ENCODE results near the gene BCS1L. TPM values are rescaled to one million over a fixed set of nuclear protein-coding genes. Genes with fewer than 3 reads are reported as not detected.
A peak's percentile ranks its signal among the peaks of the same experiment; 100 is the strongest.

The BCS1L gene
- total RNA-seq, 5 donors from 2014 or later (not counting 1 experiment from before 2014, with no cell fraction given) = 31.4 to 71.1 (median 54.2) TPM

- DNase-seq = no peak
- no peaks in the 10 kb centered on the region for H3K36me3 Mint-ChIP-seq
- no peak for ATAC-seq (replicated peaks in 1 of 4)
- Histone ChIP-seq H3K27me3 (replicated peaks in 1 of 2; ENCODE audit: control insufficient read depth in 2 of 2, extremely low read depth in 1 of 2, insufficient read depth in 2 of 2, low read length in 1 of 2) (peaks cover 0 to 9% of the 10 kb centered on the region in 2 experiments), H3K4me3 (ENCODE audit: control insufficient read depth in 1 of 2, extremely low read depth in 1 of 2, low read length in 1 of 2) (no peak overlapping the region), H3K36me3 (ENCODE audit: control insufficient read depth in 2 of 2, extremely low read depth in 1 of 2, insufficient read depth in 1 of 2, low read length in 1 of 2) (no peaks in the 10 kb centered on the region), H3K9me3 (no peaks in the 10 kb centered on the region), H3K4me1 (ENCODE audit: control insufficient read depth in 1 of 2, extremely low read depth in 1 of 2, insufficient read depth in 2 of 2, low read length in 2 of 2) (peaks cover 6 to 21% of the 10 kb centered on the region in 2 experiments), H3K27ac (ENCODE audit: low read length) (no peak overlapping the region)
- ChIA-PET CTCF (interaction anchor here (0.6 to 0.8 kb wide), 4 partner anchors 20 to 180 kb away, joined by 3 to 11 read pairs (median 4); no protein-coding TSS in a partner anchor), POLR2A (interaction anchor here (0.6 to 0.7 kb wide), 2 partner anchors 21 to 417 kb away, joined by 5 to 11 read pairs; no protein-coding TSS in a partner anchor)
- H3K4me3 Mint-ChIP-seq = no peak overlapping the region
- H3K27ac Mint-ChIP-seq = no peak overlapping the region
- WGBS (ENCODE audit: insufficient coverage) = 86% methylated on average over 1 of the region's 4 CpGs
- H3K9me3 Mint-ChIP-seq = no peaks in the 10 kb centered on the region
- peaks cover 6 to 10% of the 10 kb centered on the region in 2 donors for H3K27me3 Mint-ChIP-seq
- H3K4me1 Mint-ChIP-seq = peaks cover 12 to 15% (median 13%) of the 10 kb centered on the region in 3 donors
These were observed 48.6 kb downstream of the BCS1L start for GRCh38 chr2:218708086-218708485.

GRCh38 chr2:218709908-218710307 is 50.4 kb downstream of the BCS1L start:
- 93% methylated on average over 4 of the region's 8 CpGs for WGBS (ENCODE audit: insufficient coverage)

GRCh38 chr2:218710334-218710686 is 50.8 kb downstream of the BCS1L start:
- H3K9me3 ChIP-seq = no peaks in the 10 kb centered on the region
- DNase-seq (no peak), ATAC-seq (replicated peaks in 1 of 4) (no peak)
- 87% methylated on average over 5 of the region's 14 CpGs for WGBS (ENCODE audit: insufficient coverage)
- Mint-ChIP-seq H3K4me3 (peak overlapping the region; percentile 92 to 98 (median 95)), H3K9me3 (no peaks in the 10 kb centered on the region), H3K27me3 (peaks cover 6 to 10% of the 10 kb centered on the region in 2 donors), H3K36me3 (no peaks in the 10 kb centered on the region), H3K4me1 (peaks cover 19 to 22% (median 21%) of the 10 kb centered on the region in 3 donors), H3K27ac (peak overlapping the region; percentile 23 to 86)
- no peaks in the 10 kb centered on the region for H3K36me3 ChIP-seq (ENCODE audit: control insufficient read depth in 2 of 2, extremely low read depth in 1 of 2, insufficient read depth in 1 of 2, low read length in 1 of 2)
- peaks cover 6 to 21% of the 10 kb centered on the region in 2 experiments for H3K4me1 ChIP-seq (ENCODE audit: control insufficient read depth in 1 of 2, extremely low read depth in 1 of 2, insufficient read depth in 2 of 2, low read length in 2 of 2)
- H3K4me3 ChIP-seq (ENCODE audit: control insufficient read depth in 1 of 2, extremely low read depth in 1 of 2, low read length in 1 of 2) = peak overlapping the region; percentile 30 to 64
- ChIA-PET CTCF (interaction anchor here (0.6 to 1.9 kb wide), 14 partner anchors 12 to 678 kb away, joined by 3 to 11 read pairs (median 4); partner anchors contain the start of genes AAMP (in 1 of the 2), BCS1L (in 1 of the 2), DNPEP (in 1 of the 2) and PNKD (in 1 of the 2)), POLR2A (interaction anchor here (0.6 to 0.7 kb wide), 3 partner anchors 51 to 166 kb away, joined by 3 to 6 read pairs (median 5); partner anchors contain the start of genes BCS1L (in 1 of the 2) and ZNF142 (in 1 of the 2))
- no peak overlapping the region for H3K27ac ChIP-seq (ENCODE audit: low read length)
- peaks cover 0 to 9% of the 10 kb centered on the region in 2 experiments for H3K27me3 ChIP-seq (replicated peaks in 1 of 2; ENCODE audit: control insufficient read depth in 2 of 2, extremely low read depth in 1 of 2, insufficient read depth in 2 of 2, low read length in 1 of 2)

More at GRCh38 chr2:218709908-218710307, 50.4 kb downstream of the BCS1L start:
- H3K27ac Mint-ChIP-seq = no peak overlapping the region
- Histone ChIP-seq H3K4me1 (ENCODE audit: control insufficient read depth in 1 of 2, extremely low read depth in 1 of 2, insufficient read depth in 2 of 2, low read length in 2 of 2) (peaks cover 6 to 21% of the 10 kb centered on the region in 2 experiments), H3K4me3 (ENCODE audit: control insufficient read depth in 1 of 2, extremely low read depth in 1 of 2, low read length in 1 of 2) (no peak overlapping the region), H3K27ac (ENCODE audit: low read length) (no peak overlapping the region), H3K27me3 (replicated peaks in 1 of 2; ENCODE audit: control insufficient read depth in 2 of 2, extremely low read depth in 1 of 2, insufficient read depth in 2 of 2, low read length in 1 of 2) (peaks cover 0 to 9% of the 10 kb centered on the region in 2 experiments), H3K9me3 (no peaks in the 10 kb centered on the region), H3K36me3 (ENCODE audit: control insufficient read depth in 2 of 2, extremely low read depth in 1 of 2, insufficient read depth in 1 of 2, low read length in 1 of 2) (no peaks in the 10 kb centered on the region)
- ChIA-PET POLR2A (interaction anchor here (0.6 to 0.7 kb wide), 2 partner anchors 50 to 165 kb away, joined by 3 to 5 read pairs; partner anchors contain the start of genes BCS1L (in 1 of the 2) and ZNF142 (in 1 of the 2)), CTCF (interaction anchor here (0.5 to 1.9 kb wide), 16 partner anchors 12 to 678 kb away, joined by 3 to 11 read pairs (median 4); partner anchors contain the start of genes AAMP (in 1 of the 2), BCS1L (in 1 of the 2), DNPEP (in 1 of the 2) and PNKD (in 1 of the 2))
- DNase-seq (peak in 1 of 35 experiments; percentile 7), ATAC-seq (replicated peaks in 1 of 4) (no peak)
- peaks cover 19 to 22% (median 21%) of the 10 kb centered on the region in 3 donors for H3K4me1 Mint-ChIP-seq
- H3K9me3 Mint-ChIP-seq = no peaks in the 10 kb centered on the region
- no peaks in the 10 kb centered on the region for H3K36me3 Mint-ChIP-seq
- peak overlapping the region in 1 of 3 donors; percentile 92 for H3K4me3 Mint-ChIP-seq
- peaks cover 6 to 10% of the 10 kb centered on the region in 2 donors for H3K27me3 Mint-ChIP-seq

GRCh38 chr2:218710687-218711549 is 51.4 kb downstream of the BCS1L start, which contains the start of gene TTLL4:
TSS of gene TTLL4 (plus strand) at chr2:218710835. CDS start at chr2:218737677, 26,842 bp downstream.
- Histone ChIP-seq H3K4me3 (ENCODE audit: control insufficient read depth in 1 of 2, extremely low read depth in 1 of 2, low read length in 1 of 2) (peak within 1 kb of the TSS; percentile 81 to 98), H3K9me3 (no peaks in the 10 kb centered on the region), H3K27me3 (replicated peaks in 1 of 2; ENCODE audit: control insufficient read depth in 2 of 2, extremely low read depth in 1 of 2, insufficient read depth in 2 of 2, low read length in 1 of 2) (peaks cover 0 to 6% of the 10 kb centered on the region in 2 experiments), H3K36me3 (ENCODE audit: control insufficient read depth in 2 of 2, extremely low read depth in 1 of 2, insufficient read depth in 1 of 2, low read length in 1 of 2) (no peaks in the 10 kb centered on the region), H3K27ac (ENCODE audit: low read length) (peak within 1 kb of the TSS; percentile 78), H3K4me1 (ENCODE audit: control insufficient read depth in 1 of 2, extremely low read depth in 1 of 2, insufficient read depth in 2 of 2, low read length in 2 of 2) (peaks cover 6 to 21% of the 10 kb centered on the region in 2 experiments)
- Mint-ChIP-seq H3K9me3 (no peaks in the 10 kb centered on the region), H3K27ac (peak within 1 kb of the TSS; percentile 86 to 87), H3K4me3 (peak within 1 kb of the TSS; percentile 92 to 98 (median 95)), H3K27me3 (peaks cover 5 to 9% of the 10 kb centered on the region in 2 donors), H3K36me3 (peaks cover 2% of the 10 kb centered on the region), H3K4me1 (peaks cover 19 to 22% (median 21%) of the 10 kb centered on the region in 3 donors)
- WGBS (ENCODE audit: insufficient coverage) = under 1% methylated on average over 72 of the region's 74 CpGs
- ChIA-PET POLR2A (interaction anchor here (0.6 to 0.7 kb wide), 4 partner anchors 51 to 485 kb away, joined by 3 to 6 read pairs (median 4); partner anchors contain the start of genes BCS1L (in 1 of the 2) and ZNF142 (in 1 of the 2)), CTCF (interaction anchor here (0.6 to 1.9 kb wide), 15 partner anchors 11 to 677 kb away, joined by 3 to 11 read pairs (median 4); partner anchors contain the start of genes AAMP (in 1 of the 2), BCS1L (in 1 of the 2), DNPEP (in 1 of the 2) and PNKD (in 1 of the 2))
- peak; percentile 97 to 100 (median 98) for ATAC-seq (replicated peaks in 1 of 4)
- DNase-seq = peak; percentile 95 to 99 (median 98)

GRCh38 chr2:218711550-218711929 is 52.1 kb downstream of the BCS1L start:
- peak in 1 of 35 experiments; percentile 14 for DNase-seq
- CTCF ChIA-PET = interaction anchor here (1.0 kb wide), 2 partner anchors 136 to 314 kb away, joined by 3 to 6 read pairs; no protein-coding TSS in a partner anchor

More at GRCh38 chr2:218711550-218711929, 52.1 kb downstream of the BCS1L start:
- Mint-ChIP-seq H3K4me3 (peak overlapping the region; percentile 92 to 98 (median 95)), H3K27me3 (peaks cover 0 to 2% of the 10 kb centered on the region in 2 donors), H3K4me1 (peaks cover 19 to 22% (median 21%) of the 10 kb centered on the region in 3 donors), H3K36me3 (peaks cover 4% of the 10 kb centered on the region), H3K27ac (peak overlapping the region; percentile 86 to 87), H3K9me3 (no peaks in the 10 kb centered on the region)
- H3K27ac ChIP-seq (ENCODE audit: low read length) = peak overlapping the region; percentile 78
- no peak for ATAC-seq (replicated peaks in 1 of 4)
- H3K27me3 ChIP-seq (replicated peaks in 1 of 2; ENCODE audit: control insufficient read depth in 2 of 2, extremely low read depth in 1 of 2, insufficient read depth in 2 of 2, low read length in 1 of 2) = peaks cover 0 to 2% of the 10 kb centered on the region in 2 experiments
- H3K4me1 ChIP-seq (ENCODE audit: control insufficient read depth in 1 of 2, extremely low read depth in 1 of 2, insufficient read depth in 2 of 2, low read length in 2 of 2) = peaks cover 6 to 21% of the 10 kb centered on the region in 2 experiments
- WGBS (ENCODE audit: insufficient coverage) = 50% methylated on average over 2 of the region's 5 CpGs
- POLR2A ChIA-PET = interaction anchor here in 1 of 2 donors (0.6 to 0.7 kb wide), 2 partner anchors 63 to 412 kb away, joined by 3 to 4 read pairs; no protein-coding TSS in a partner anchor
- no peaks in the 10 kb centered on the region for H3K36me3 ChIP-seq (ENCODE audit: control insufficient read depth in 2 of 2, extremely low read depth in 1 of 2, insufficient read depth in 1 of 2, low read length in 1 of 2)
- H3K4me3 ChIP-seq (ENCODE audit: control insufficient read depth in 1 of 2, extremely low read depth in 1 of 2, low read length in 1 of 2) = peak overlapping the region; percentile 81 to 98
- no peaks in the 10 kb centered on the region for H3K9me3 ChIP-seq

Data from T-cell (primary cell).